Naive thymus-derived CD8-positive, alpha-beta T cell (primary cell): Measurements from ENCODE around the gene UBAC2. TPM values are rescaled to one million over a fixed set of nuclear protein-coding genes. Genes with fewer than 3 reads are reported as not detected.
A peak's percentile ranks its signal among the peaks of the same experiment; 100 is the strongest.

Experiments used
- ATAC-seq, 2 donors: fragments of 150-1000 bp; cut with Tn5 transposase in 1 of 2; sonication (Bioruptor Pico), chemical (Tn5 transposase) in 1 of 2; 1 replicate in 1 of 2; 2 replicates in 1 of 2; pipeline ENCODE4 v1.10.0; 2021; ENCODE audit warnings: mild to moderate bottlenecking in 2 of 2, moderate library complexity in 2 of 2
- POLR2A ChIA-PET: fragments of 350-600 bp; sonication (Branson Sonifier 250); formaldehyde crosslinking; loops from one replicate; lab custom pipeline; 2021; ENCODE audit warnings: antibody characterized with exemption; lab: Charles Lee
- DNase-seq, 10 donors: peaks; one replicate each; pipeline versions ENCODE4 v3.0.0 to v3.0.0-alpha.2; 2020 to 2022
- H3K27ac Mint-ChIP-seq, 10 donors: one replicate each; pipeline ENCODE4 v1.8.0; 2020 to 2022; ENCODE audit warnings: mild to moderate bottlenecking in 10 of 10, mixed read lengths in 10 of 10, moderate library complexity in 4 of 10, inconsistent platforms in 1 of 10
- H3K27me3 Mint-ChIP-seq, 5 donors: one replicate each; pipeline ENCODE4 v1.8.0; 2021 to 2022; ENCODE audit warnings: mixed read lengths in 5 of 5
- H3K36me3 Mint-ChIP-seq, 3 donors: one replicate each; pipeline ENCODE4 v1.8.0; 2020 to 2022; ENCODE audit warnings: mixed read lengths in 3 of 3, mild to moderate bottlenecking in 2 of 3, inconsistent platforms in 1 of 3
- H3K4me1 Mint-ChIP-seq, 4 donors: one replicate each; pipeline ENCODE4 v1.8.0; 2021 to 2022; ENCODE audit warnings: mixed read lengths in 4 of 4
- H3K4me3 Mint-ChIP-seq, 10 donors: one replicate each; pipeline ENCODE4 v1.8.0; 2020 to 2022; ENCODE audit warnings: mild to moderate bottlenecking in 10 of 10, mixed read lengths in 10 of 10, moderate library complexity in 6 of 10, inconsistent platforms in 1 of 10
- H3K9me3 Mint-ChIP-seq, 9 donors: one replicate each; pipeline ENCODE4 v1.8.0; 2020 to 2022; ENCODE audit warnings: mixed read lengths in 9 of 9, mild to moderate bottlenecking in 3 of 9, inconsistent platforms in 1 of 9, moderate library complexity in 1 of 9
- polyA plus RNA-seq, 3 donors: library from polyadenylated mRNA; unstranded; fragments of 300-500 nt; fragmentation: Illumina TruSeq; gene quantifications; one replicate each; pipeline ENCODE4 v1.2.3, GENCODE V29; 2021
- total RNA-seq, 8 experiments: library from RNA in 2 of 8; stranded (reverse) in 2 of 8; gene quantifications; one replicate each; pipeline ENCODE4 v1.2.3 and lab custom pipeline; 2021 to 2026

UBAC2 gene
- total and polyA plus RNA-seq, 5 experiments from 2014 or later = 105 to 178 (median 160) TPM

DNA sequence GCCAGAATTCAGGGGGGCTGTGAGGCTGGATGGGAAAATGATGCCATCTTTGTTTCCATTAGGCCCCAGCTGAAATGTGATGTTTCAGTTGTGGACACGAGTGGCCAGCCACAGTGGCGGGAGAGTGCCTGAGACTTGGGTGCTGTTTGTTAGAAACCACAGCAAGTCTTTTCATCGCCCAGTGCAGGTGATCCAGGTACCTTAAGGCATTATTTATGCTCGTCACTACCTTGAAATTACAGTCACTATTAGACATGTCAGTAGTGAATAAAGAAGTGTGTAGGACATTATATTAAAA, 218.1 kb downstream of the UBAC2 start:
- Mint-ChIP-seq H3K27me3 (no peaks in the 10 kb centered on the region), H3K4me1 (peaks cover 43 to 80% (median 46%) of the 10 kb centered on the region in 4 donors), H3K27ac (peak overlapping the region in 4 of 10 donors; percentile 40 to 84 (median 73)), H3K9me3 (peaks cover 0 to under 1% (median 0%) of the 10 kb centered on the region in 9 donors), H3K36me3 (no peaks in the 10 kb centered on the region), H3K4me3 (peak overlapping the region in 6 of 10 donors; percentile 13 to 90 (median 44))
- DNase-seq = peak in 1 of 10 donors; percentile 2
- ATAC-seq = no peak
- POLR2A ChIA-PET = interaction anchor here (0.7 to 6.0 kb wide), 6 partner anchors 17 to 240 kb away, joined by 3 to 60 read pairs (median 4); no protein-coding TSS in a partner anchor

DNA sequence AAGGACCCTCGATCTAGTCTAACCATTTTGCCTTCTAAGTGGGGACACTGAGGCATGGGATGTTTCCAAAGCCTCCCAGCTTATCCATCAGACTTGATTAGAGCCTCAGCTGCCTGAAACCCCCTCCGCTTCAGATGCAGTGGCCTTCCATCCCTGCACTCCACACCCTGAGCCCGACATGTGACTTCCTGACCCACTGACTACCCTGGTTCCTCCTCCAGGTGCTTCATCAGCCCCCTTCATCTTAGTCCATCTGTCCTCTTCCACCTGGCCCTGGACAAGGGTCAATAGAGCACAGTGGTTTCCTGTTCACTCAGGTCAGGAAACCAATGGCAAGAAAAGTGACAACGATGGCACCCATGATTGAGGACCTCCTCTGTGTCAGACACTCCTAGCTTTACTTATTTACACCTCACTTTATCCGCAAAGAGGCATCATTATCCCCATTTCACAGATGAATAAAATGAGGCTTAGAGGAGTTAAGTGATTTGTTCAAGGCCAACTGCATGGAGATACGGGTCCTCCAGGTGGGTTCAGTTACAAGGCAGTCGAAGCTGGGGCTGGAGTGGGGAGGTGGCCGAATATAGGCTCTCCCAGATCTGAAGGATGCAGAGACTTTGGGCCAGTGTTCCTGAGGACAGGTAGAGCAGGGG, 219.1 kb downstream of the UBAC2 start:
- H3K9me3 Mint-ChIP-seq = peaks cover 0 to 1% (median 0%) of the 10 kb centered on the region in 9 donors
- ATAC-seq (no peak), DNase-seq (peak in 1 of 10 donors; percentile 22)
- H3K27ac Mint-ChIP-seq = peak overlapping the region in 8 of 10 donors; percentile 89 to 98 (median 95)
- POLR2A ChIA-PET = interaction anchor here (0.6 to 6.0 kb wide), 10 partner anchors 9 to 105 kb away, joined by 3 to 60 read pairs (median 5); no protein-coding TSS in a partner anchor
- peaks cover 48 to 87% (median 51%) of the 10 kb centered on the region in 4 donors for H3K4me1 Mint-ChIP-seq
- H3K4me3 Mint-ChIP-seq = peak overlapping the region; percentile 75 to 90 (median 84)
- H3K36me3 Mint-ChIP-seq = no peaks in the 10 kb centered on the region
- H3K27me3 Mint-ChIP-seq = no peaks in the 10 kb centered on the region

DNA sequence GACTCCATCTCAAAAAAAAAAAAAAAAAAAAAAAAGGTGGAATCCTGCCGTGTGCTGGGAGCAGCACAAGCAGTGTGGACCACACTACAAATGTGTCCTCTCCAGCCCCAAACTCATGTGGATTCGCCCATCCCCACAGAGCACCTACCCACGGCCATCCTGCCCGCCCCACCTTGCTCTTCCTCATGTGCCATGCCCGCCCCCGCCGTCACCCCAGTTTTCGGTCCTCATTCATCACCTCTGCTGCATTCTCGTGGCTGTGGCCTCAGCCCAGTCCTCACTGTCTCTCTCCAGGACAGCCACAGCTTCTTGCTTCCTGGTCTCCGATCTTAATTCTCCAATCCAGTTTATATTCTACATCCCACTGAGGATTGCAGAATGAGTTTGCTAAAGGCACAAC, 220.6 kb downstream of the UBAC2 start:
- POLR2A ChIA-PET = interaction anchor here (0.8 to 2.1 kb wide), 5 partner anchors 8 to 39 kb away, joined by 3 to 8 read pairs (median 6); no protein-coding TSS in a partner anchor
- Mint-ChIP-seq H3K27ac (peak overlapping the region in 8 of 10 donors; percentile 75 to 98 (median 92)), H3K36me3 (no peaks in the 10 kb centered on the region), H3K4me3 (peak overlapping the region in 9 of 10 donors; percentile 50 to 84 (median 61)), H3K27me3 (no peaks in the 10 kb centered on the region), H3K9me3 (peaks cover 0 to 1% (median 0%) of the 10 kb centered on the region in 9 donors), H3K4me1 (peaks cover 57 to 96% (median 65%) of the 10 kb centered on the region in 4 donors)
- ATAC-seq = no peak
- peak in 1 of 10 donors; percentile 23 for DNase-seq

DNA sequence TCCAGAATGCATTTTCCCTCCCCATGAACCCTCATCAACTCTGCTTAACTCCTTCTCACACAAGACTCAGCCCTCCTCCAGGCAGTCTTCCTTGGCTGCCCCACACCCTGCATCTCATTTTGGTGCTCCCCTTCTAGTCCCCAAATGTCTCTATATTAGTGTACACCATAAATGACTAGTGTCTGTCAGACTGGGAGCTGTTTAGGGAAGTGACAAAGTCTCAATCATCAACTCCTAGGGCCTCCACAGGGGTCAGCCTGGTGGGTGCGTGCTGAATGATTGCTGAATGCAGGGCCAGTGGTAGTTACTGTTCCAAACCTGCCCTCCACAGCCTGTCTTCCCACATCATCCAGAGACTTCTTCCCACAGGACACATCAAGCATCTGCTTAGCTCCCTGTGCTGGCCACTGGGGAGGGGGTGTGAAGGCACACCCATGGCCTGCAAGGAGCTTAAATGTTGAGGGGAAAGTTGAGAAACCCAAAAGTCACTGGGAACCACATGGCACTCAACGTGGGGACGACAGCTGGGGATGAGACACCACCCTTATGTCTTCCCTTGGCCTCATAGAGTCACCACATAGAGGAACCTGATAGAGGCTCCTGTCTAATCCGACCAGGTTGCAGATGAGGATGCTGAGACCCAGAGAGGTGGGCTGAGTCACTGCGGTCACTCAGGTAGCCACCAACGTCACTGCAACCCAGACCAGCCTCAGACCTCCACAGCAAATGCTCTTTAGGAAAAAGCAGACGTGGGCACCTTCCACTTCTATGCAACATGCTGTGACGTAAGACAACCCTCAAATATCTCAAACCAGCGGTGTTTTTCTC, 221.3 kb downstream of the UBAC2 start:
- no peaks in the 10 kb centered on the region for H3K27me3 Mint-ChIP-seq
- ATAC-seq (no peak), DNase-seq (peak in 4 of 10 donors; percentile 27 to 64 (median 36))
- no peaks in the 10 kb centered on the region for H3K36me3 Mint-ChIP-seq
- H3K9me3 Mint-ChIP-seq = peaks cover 0 to 1% (median 0%) of the 10 kb centered on the region in 9 donors
- peak overlapping the region in 9 of 10 donors; percentile 34 to 84 (median 72) for H3K4me3 Mint-ChIP-seq
- H3K4me1 Mint-ChIP-seq = peaks cover 57 to 92% (median 69%) of the 10 kb centered on the region in 4 donors
- POLR2A ChIA-PET = interaction anchor here (0.8 to 2.1 kb wide), 5 partner anchors 9 to 39 kb away, joined by 3 to 8 read pairs (median 3); no protein-coding TSS in a partner anchor
- peak overlapping the region in 8 of 10 donors; percentile 74 to 98 (median 92) for H3K27ac Mint-ChIP-seq

DNA sequence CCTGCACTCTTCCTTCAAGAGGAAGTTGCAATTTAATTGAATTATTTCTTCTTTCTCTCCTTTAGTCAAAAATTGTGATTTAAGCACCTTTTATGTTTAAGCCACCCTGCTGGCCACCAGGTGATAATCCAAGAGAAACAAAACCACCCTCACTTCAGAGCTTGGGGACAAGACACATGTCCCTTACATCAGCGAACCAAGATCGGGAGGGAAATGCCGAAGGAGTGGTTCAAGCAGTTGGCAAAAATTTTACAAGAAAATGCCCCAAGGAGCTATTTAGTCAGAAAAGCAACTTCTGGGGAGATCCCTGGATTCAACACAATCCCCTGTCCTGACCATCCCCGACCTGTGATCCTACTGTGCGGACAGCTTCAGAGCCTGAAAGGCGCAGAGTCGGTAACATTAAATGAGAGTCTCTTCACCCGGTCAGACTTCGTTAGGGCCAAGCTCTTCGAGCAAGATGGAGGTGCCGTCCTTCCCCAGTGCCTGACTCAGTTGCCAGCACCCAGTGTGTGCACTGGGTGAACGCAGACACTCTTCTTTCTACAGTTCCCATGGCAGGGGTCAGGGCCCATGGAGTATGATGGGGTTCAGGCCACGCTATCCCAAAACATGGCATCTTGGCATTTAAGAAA, 222.0 kb downstream of the UBAC2 start:
- H3K4me3 Mint-ChIP-seq = peak overlapping the region in 8 of 10 donors; percentile 23 to 84 (median 66)

DNA sequence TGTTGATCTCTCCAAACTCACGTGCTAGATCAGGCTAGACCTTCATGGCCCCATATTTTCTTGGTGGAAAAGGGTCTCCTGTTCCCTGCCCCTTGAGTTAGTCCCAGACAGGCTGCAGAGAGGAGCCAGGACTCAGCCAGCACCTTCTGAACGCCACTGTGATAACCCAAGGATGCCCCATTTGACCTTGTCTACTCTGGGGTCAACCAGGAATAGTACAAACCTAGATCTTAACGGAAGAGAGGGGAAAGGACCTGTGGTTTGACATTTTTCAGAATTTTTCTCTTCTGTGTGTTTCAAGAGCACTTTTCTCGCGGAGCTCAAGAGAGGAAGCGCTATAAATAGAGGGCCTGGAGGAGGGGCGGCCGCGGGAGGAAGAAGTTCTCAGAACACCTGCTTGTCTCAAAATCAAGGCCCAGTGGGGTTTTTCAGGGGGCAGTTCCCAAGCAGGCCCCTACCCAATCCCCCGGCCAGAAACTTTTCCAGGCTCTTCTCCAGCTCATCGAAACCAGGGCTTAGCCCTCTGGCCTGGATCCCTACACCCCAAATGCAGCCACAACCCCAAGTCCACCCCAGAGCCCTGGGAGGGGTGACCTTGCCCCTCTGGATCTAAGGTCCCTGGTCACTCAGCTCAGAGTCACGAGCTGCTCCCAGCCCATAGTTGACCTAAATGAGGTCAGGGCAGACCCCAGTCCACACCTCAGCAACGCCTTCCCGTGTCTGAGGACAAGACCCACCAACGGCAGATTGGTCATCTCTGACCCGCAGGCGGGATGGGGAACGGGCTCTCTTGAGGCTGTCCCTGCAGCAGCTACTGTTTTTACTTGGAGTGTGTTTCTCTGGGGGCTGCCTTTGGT, 225.1 kb downstream of the UBAC2 start:
- POLR2A ChIA-PET = interaction anchor here (0.6 to 3.1 kb wide), 11 partner anchors 9 to 76 kb away, joined by 3 to 33 read pairs (median 4); no protein-coding TSS in a partner anchor
- peaks cover 0 to 1% (median 0%) of the 10 kb centered on the region in 9 donors for H3K9me3 Mint-ChIP-seq
- peak overlapping the region; percentile 56 to 83 (median 77) for H3K4me3 Mint-ChIP-seq
- peak in 9 of 10 donors; percentile 37 to 82 (median 50) for DNase-seq
- no peaks in the 10 kb centered on the region for H3K27me3 Mint-ChIP-seq
- H3K27ac Mint-ChIP-seq = peak overlapping the region; percentile 88 to 98 (median 94)
- peak; percentile 67 to 74 for ATAC-seq
- no peaks in the 10 kb centered on the region for H3K36me3 Mint-ChIP-seq
- peaks cover 41 to 66% (median 64%) of the 10 kb centered on the region in 4 donors for H3K4me1 Mint-ChIP-seq

More for the DNA sequence above, 222.0 kb downstream of the UBAC2 start:
- ATAC-seq (no peak), DNase-seq (no peak)
- Mint-ChIP-seq H3K27me3 (no peaks in the 10 kb centered on the region), H3K9me3 (peaks cover 0 to 1% (median 0%) of the 10 kb centered on the region in 9 donors), H3K36me3 (no peaks in the 10 kb centered on the region), H3K27ac (peak overlapping the region in 9 of 10 donors; percentile 74 to 98 (median 93)), H3K4me1 (peaks cover 52 to 88% (median 74%) of the 10 kb centered on the region in 4 donors)
- POLR2A ChIA-PET = interaction anchor here (0.6 to 2.1 kb wide), 5 partner anchors 14 to 235 kb away, joined by 3 to 8 read pairs (median 3); no protein-coding TSS in a partner anchor

DNA sequence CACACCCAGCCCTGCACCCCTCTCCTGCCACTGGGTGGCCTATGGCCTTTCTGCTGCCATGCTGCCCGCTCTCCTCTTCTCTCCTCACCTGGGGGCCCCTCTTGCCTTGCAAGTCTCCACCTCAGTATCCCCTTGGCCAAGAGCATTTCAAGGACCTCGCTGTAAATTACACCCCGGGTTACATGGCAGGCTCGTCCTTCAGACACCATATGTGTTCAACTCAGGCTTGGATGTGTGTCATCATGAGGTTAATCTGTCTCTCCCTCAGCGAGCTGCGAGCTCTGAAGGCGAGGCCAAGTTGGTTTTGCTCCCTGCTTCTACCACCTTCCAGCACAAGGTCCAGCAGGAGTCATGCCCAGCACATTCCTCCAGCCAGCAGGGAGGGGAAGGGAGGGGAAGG, 225.8 kb downstream of the UBAC2 start:
- ATAC-seq = no peak
- Mint-ChIP-seq H3K4me3 (peak overlapping the region in 9 of 10 donors; percentile 15 to 82 (median 57)), H3K27me3 (no peaks in the 10 kb centered on the region), H3K4me1 (peaks cover 42 to 65% (median 63%) of the 10 kb centered on the region in 4 donors), H3K27ac (peak overlapping the region; percentile 77 to 98 (median 94)), H3K9me3 (peaks cover 0 to 1% (median 0%) of the 10 kb centered on the region in 9 donors), H3K36me3 (no peaks in the 10 kb centered on the region)
- DNase-seq = no peak
- POLR2A ChIA-PET = interaction anchor here (1.1 to 3.1 kb wide), 6 partner anchors 9 to 53 kb away, joined by 3 to 33 read pairs (median 8); no protein-coding TSS in a partner anchor

DNA sequence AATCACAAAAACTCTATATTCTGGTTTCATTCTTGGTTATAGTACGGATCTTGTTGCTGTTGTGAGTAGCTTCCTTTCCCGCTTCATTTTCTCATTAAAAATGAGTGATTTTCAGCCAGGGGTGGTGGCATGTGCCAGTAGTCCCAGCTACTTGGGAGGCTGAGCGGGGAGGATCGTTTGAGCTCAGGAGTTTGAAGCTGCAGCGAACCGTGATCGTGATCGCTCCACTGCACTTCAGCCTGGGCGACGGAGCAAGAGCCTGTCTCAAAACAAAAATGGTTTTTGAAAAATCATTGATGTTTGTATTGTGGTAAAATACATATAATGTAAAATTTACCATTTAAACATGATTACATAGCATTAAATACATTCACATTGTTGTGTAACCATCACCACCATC, 229.0 kb downstream of the UBAC2 start:
- DNase-seq (no peak), ATAC-seq (no peak)
- Mint-ChIP-seq H3K4me3 (no peak overlapping the region), H3K27ac (peak overlapping the region in 4 of 10 donors; percentile 16 to 31 (median 27)), H3K9me3 (no peaks in the 10 kb centered on the region), H3K4me1 (peaks cover 35 to 65% (median 65%) of the 10 kb centered on the region in 4 donors), H3K36me3 (no peaks in the 10 kb centered on the region), H3K27me3 (no peaks in the 10 kb centered on the region)
- POLR2A ChIA-PET = interaction anchor here (0.6 to 1.9 kb wide), 2 partner anchors 10 to 133 kb away, joined by 3 to 5 read pairs; no protein-coding TSS in a partner anchor

DNA sequence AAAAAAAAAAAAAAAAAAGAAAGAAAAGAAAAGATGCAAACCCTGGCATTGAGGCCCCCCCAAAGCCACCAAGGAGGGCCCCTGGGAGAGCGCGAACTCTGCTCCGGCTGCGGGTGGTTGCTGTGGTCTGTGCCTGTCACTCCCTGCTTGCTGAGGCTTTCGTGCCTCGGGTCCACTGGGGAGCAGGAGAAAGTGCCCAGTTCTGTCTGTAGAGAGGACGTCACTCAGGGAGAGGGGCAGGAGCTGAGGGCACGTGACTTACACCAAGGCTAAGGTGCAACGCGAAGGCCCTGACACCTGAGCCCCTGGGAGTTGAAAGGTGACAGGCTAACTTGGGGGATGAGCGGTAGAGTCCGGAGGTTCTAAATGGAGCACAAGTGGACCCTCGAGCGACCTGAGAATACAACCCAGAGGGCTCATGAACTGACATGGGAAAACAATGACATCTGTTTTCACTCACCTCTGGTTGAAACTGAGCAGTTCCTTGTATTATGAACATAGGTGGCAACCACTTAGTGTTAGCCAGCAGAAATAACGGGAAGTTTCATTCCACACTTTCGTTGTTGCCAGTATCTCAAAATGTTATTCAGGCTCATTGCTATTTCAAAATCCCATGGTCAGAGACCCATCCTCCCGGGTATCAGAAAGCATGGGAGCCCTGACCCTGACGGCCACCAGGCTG, 231.4 kb downstream of the UBAC2 start:
- POLR2A ChIA-PET = interaction anchor here (0.7 to 1.3 kb wide), 4 partner anchors 12 to 1141 kb away, joined by 3 to 6 read pairs (median 4); no protein-coding TSS in a partner anchor
- Mint-ChIP-seq H3K27me3 (no peaks in the 10 kb centered on the region), H3K27ac (peak overlapping the region; percentile 87 to 98 (median 96)), H3K4me1 (peaks cover 28 to 70% (median 66%) of the 10 kb centered on the region in 4 donors), H3K4me3 (peak overlapping the region; percentile 16 to 89 (median 80)), H3K36me3 (no peaks in the 10 kb centered on the region), H3K9me3 (no peaks in the 10 kb centered on the region)
- DNase-seq (peak in 1 of 10 donors; percentile 27), ATAC-seq (no peak)
